Amygdala (tissue), 56 donors: Measurements from ENCODE around the gene ELMO1.

Experiments used
- DNase-seq, 56 donors: peaks; one replicate each; lab custom pipeline; 2025; lab: John Stamatoyannopoulos, UW

Gene ELMO1

GRCh38 chr7:37112218-37112617, 336.4 kb downstream of the ELMO1 start:
- DNase-seq, result no peak

- no peak for DNase-seq
Measured at GRCh38 chr7:37111459-37111858, 337.2 kb downstream of the ELMO1 start.

- DNase-seq, result no peak
Measured at GRCh38 chr7:37110660-37111424, 337.8 kb downstream of the ELMO1 start.

- DNase-seq, result no peak
Measured at GRCh38 chr7:37109843-37110242, 338.8 kb downstream of the ELMO1 start.

GRCh38 chr7:37109016-37109683, 339.5 kb downstream of the ELMO1 start:
- DNase-seq, result peak in 12 of 56 donors; percentile 2 to 48 (median 16)

GRCh38 chr7:37108615-37109014, 340.0 kb downstream of the ELMO1 start:
- DNase-seq, result no peak

- DNase-seq, result no peak
Measured at GRCh38 chr7:37107047-37107750, 341.5 kb downstream of the ELMO1 start.

GRCh38 chr7:37105762-37106161, 342.9 kb downstream of the ELMO1 start:
- no peak for DNase-seq

GRCh38 chr7:37104822-37105518, 343.7 kb downstream of the ELMO1 start:
- DNase-seq, result no peak

- no peak for DNase-seq
Measured at GRCh38 chr7:37102518-37103137, 346.0 kb downstream of the ELMO1 start.

GRCh38 chr7:37100735-37101331, 347.8 kb downstream of the ELMO1 start:
- DNase-seq, result peak in 1 of 56 donors; percentile 23

- no peak for DNase-seq
Measured at GRCh38 chr7:37098762-37099161, 349.9 kb downstream of the ELMO1 start.

- no peak for DNase-seq
Measured at GRCh38 chr7:37097983-37098382, 350.7 kb downstream of the ELMO1 start.

- DNase-seq, result no peak
Measured at GRCh38 chr7:37097276-37097675, 351.4 kb downstream of the ELMO1 start.

- no peak for DNase-seq
Measured at GRCh38 chr7:37096341-37096740, 352.3 kb downstream of the ELMO1 start.

GRCh38 chr7:37095122-37095521, 353.5 kb downstream of the ELMO1 start:
- DNase-seq, result no peak

- no peak for DNase-seq
Measured at GRCh38 chr7:37093257-37093656, 355.4 kb downstream of the ELMO1 start.

- DNase-seq, result peak in 2 of 56 donors; percentile 13 to 15
Measured at GRCh38 chr7:37092548-37092947, 356.1 kb downstream of the ELMO1 start.

GRCh38 chr7:37089972-37090371, 358.7 kb downstream of the ELMO1 start:
- no peak for DNase-seq

GRCh38 chr7:37085600-37085999, 363.1 kb downstream of the ELMO1 start:
- DNase-seq, result no peak
